Measurements from ENCODE around the gene STMN1.
A peak's percentile ranks its signal among the peaks of the same experiment; 100 is the strongest.
"Not testable (repeated sequence)": the region's sequence is repeated elsewhere in the genome, so short reads cannot be mapped to it uniquely, and the experiment has no call there.

STMN1 gene

GRCh38 chr1:25905680-25906643, at the start of gene STMN1:
TSS of gene STMN1 (minus strand) at chr1:25906419. CDS start at chr1:25904676, 1,743 bp downstream.
- peak; percentile 81 for DNase-seq

- no peak for DNase-seq
Measured at GRCh38 chr1:25955553-25955952, 49.3 kb upstream of the STMN1 start.

GRCh38 chr1:25954282-25954938, 48.2 kb upstream of the STMN1 start:
- no peak for DNase-seq

- peak; percentile 98 for DNase-seq
Measured at GRCh38 chr1:25952841-25953401, 46.7 kb upstream of the STMN1 start.

- DNase-seq, result no peak
Measured at GRCh38 chr1:25948641-25949040, 42.4 kb upstream of the STMN1 start.

- DNase-seq, result no peak
Measured at GRCh38 chr1:25947027-25947426, 40.8 kb upstream of the STMN1 start.

GRCh38 chr1:25945761-25946160, 39.5 kb upstream of the STMN1 start:
- no peak for DNase-seq

GRCh38 chr1:25944986-25945385, 38.8 kb upstream of the STMN1 start:
- no peak for DNase-seq

- DNase-seq, result not testable (repeated sequence)
Measured at GRCh38 chr1:25943511-25943910, 37.3 kb upstream of the STMN1 start.

- DNase-seq, result no peak
Measured at GRCh38 chr1:25936947-25937346, 30.7 kb upstream of the STMN1 start.

- no peak for DNase-seq
Measured at GRCh38 chr1:25933479-25934365, 27.5 kb upstream of the STMN1 start.

- DNase-seq, result not testable (repeated sequence)
Measured at GRCh38 chr1:25932811-25933400, 26.7 kb upstream of the STMN1 start.

GRCh38 chr1:25932321-25932720, 26.1 kb upstream of the STMN1 start:
- DNase-seq, result no peak

GRCh38 chr1:25929016-25929415, 22.8 kb upstream of the STMN1 start:
- DNase-seq, result no peak

- peak; percentile 82 for DNase-seq
Measured at GRCh38 chr1:25927521-25928265, 21.5 kb upstream of the STMN1 start.

- DNase-seq, result peak; percentile 80
Measured at GRCh38 chr1:25926731-25927496, 20.7 kb upstream of the STMN1 start.

GRCh38 chr1:25924454-25924853, 18.2 kb upstream of the STMN1 start:
- DNase-seq, result no peak

- DNase-seq, result peak; percentile 84
Measured at GRCh38 chr1:25922971-25923552, 16.8 kb upstream of the STMN1 start.

GRCh38 chr1:25922056-25922970, 16.1 kb upstream of the STMN1 start:
- peak; percentile 86 for DNase-seq
